Fibroblast of villous mesenchyme (primary cell): ENCODE data around the gene BTBD18. TPM values are rescaled to one million over a fixed set of nuclear protein-coding genes. Genes with fewer than 3 reads are reported as not detected.
A peak's percentile ranks its signal among the peaks of the same experiment; 100 is the strongest.

Experiments
- DNase-seq: peaks from one replicate; pipeline ENCODE4 v3.0.0-alpha.2; 2010; ENCODE audit warnings: low read depth
- H3K4me3 ChIP-seq: 2 replicates; pipeline ENCODE4 v1.5.1; 2011; ENCODE audit warnings: low read depth, mild to moderate bottlenecking, low read length
- CTCF ChIP-seq: IDR thresholded peaks from 2 replicates; pipeline ENCODE4 v1.5.1; 2012; ENCODE audit warnings: low read depth, mild to moderate bottlenecking, low read length; ENCODE audit not compliant: insufficient read depth
- total RNA-seq: library from RNA; depleted of rRNA; stranded (reverse); fragments of >200 nt; gene quantifications from 2 replicates; pipeline ENCODE4 v1.2.3, GENCODE V29; 2012

The BTBD18 gene
- total RNA-seq, 1 donor, result not detected

GRCh38 chr11:57744357-57744756, 7.3 kb downstream of the BTBD18 start:
- no peak overlapping the region for H3K4me3 ChIP-seq
- no peak for DNase-seq
- TF ChIP-seq CTCF, result no peak

- no peak for TF ChIP-seq CTCF
- H3K4me3 ChIP-seq, result peak overlapping the region; percentile 86
- DNase-seq, result no peak
Observed at GRCh38 chr11:57742087-57742452, 9.5 kb downstream of the BTBD18 start.

- peak; percentile 98 for DNase-seq
- TF ChIP-seq CTCF, result no peak
- H3K4me3 ChIP-seq, result peak within 1 kb of the TSS; percentile 86
Observed at GRCh38 chr11:57741132-57742086, 10.2 kb downstream of the BTBD18 start, which contains the start of gene SELENOH. Gene SELENOH (plus strand): TSS chr11:57741491. CDS start chr11:57741596, 105 bp downstream.

- DNase-seq, result no peak
- TF ChIP-seq CTCF, result no peak
- no peak overlapping the region for H3K4me3 ChIP-seq
Observed at GRCh38 chr11:57735619-57736298, 15.9 kb downstream of the BTBD18 start.

GRCh38 chr11:57732661-57733060, 19.0 kb downstream of the BTBD18 start:
- no peak overlapping the region for H3K4me3 ChIP-seq
- DNase-seq, result no peak
- TF ChIP-seq CTCF, result no peak

GRCh38 chr11:57729479-57729878, 22.1 kb downstream of the BTBD18 start:
- no peak for TF ChIP-seq CTCF
- DNase-seq, result no peak
- no peak overlapping the region for H3K4me3 ChIP-seq
